ENCODE measurements around the gene ARHGEF18.

DNA sequence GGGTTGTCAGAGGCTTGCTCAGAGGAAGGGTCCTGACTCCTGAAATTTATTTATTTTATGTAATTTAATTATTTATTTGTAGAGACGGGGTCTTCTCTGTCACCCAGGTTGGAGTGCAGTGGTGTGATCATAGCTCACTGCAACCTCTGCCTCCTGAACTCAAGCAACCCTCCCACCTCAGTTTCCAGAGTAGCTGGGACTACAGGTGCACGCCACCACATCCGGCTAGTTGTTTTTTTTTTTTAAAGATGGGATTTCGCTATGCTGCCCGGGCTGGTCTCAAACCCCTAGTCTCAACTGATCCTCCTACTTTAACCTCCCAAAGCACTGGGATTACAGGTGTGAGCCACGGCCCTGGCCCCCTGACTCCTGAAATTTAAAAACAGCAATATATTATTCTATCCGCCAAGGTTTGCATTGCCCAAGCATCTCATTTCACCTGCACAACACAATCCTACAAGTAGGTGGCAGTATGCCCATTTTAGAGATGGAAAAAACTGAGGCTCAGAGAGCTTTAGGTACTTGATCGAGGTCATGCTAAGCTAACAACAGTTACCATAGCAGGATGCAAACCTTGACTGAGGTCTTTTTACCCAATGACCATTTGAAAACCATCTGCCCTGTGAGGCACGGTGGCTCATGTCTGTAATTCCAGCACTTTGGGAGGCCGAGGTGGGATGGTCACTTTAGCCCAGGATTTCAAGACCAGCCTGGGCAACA is 18.1 kb downstream of the ARHGEF18 start:
- peak; percentile 33 for TF ChIP-seq CTCF (IDR thresholded peaks at IDR 0.05; ENCODE audit: insufficient read depth, low read depth, low read length)
- TF ChIP-seq EZH2 (IDR thresholded peaks at IDR 0.05; ENCODE audit: insufficient read depth, low read length) = no peak
